Midbrain (tissue), 1 donor: ENCODE measurements around the gene LGALS9C.
"Not testable (repeated sequence)": the region's sequence is repeated elsewhere in the genome, so short reads cannot be mapped to it uniquely, and the experiment has no call there.

Experiments used
- DNase-seq: peaks from one replicate; lab custom pipeline; 2025; lab: John Stamatoyannopoulos, UW

Gene LGALS9C

GRCh38 chr17:18478977-18479595 lies 2.5 kb downstream of the LGALS9C start:
- DNase-seq, result not testable (repeated sequence)

- DNase-seq, result not testable (repeated sequence)
Observed at GRCh38 chr17:18481775-18482174, 5.2 kb downstream of the LGALS9C start.

- DNase-seq, result not testable (repeated sequence)
Observed at GRCh38 chr17:18485936-18486464, 9.4 kb downstream of the LGALS9C start.

GRCh38 chr17:18487633-18488032 lies 11.0 kb downstream of the LGALS9C start:
- not testable (repeated sequence) for DNase-seq

GRCh38 chr17:18488622-18489021 lies 12.0 kb downstream of the LGALS9C start:
- not testable (repeated sequence) for DNase-seq

GRCh38 chr17:18490016-18490415 lies 13.4 kb downstream of the LGALS9C start:
- not testable (repeated sequence) for DNase-seq

GRCh38 chr17:18492712-18493480 lies 16.3 kb downstream of the LGALS9C start:
- DNase-seq, result not testable (repeated sequence)

GRCh38 chr17:18494250-18494768 lies 17.7 kb downstream of the LGALS9C start:
- not testable (repeated sequence) for DNase-seq

- DNase-seq, result not testable (repeated sequence)
Observed at GRCh38 chr17:18497044-18497443, 20.5 kb downstream of the LGALS9C start.

- not testable (repeated sequence) for DNase-seq
Observed at GRCh38 chr17:18499100-18499499, 22.5 kb downstream of the LGALS9C start.

GRCh38 chr17:18499756-18500155 lies 23.2 kb downstream of the LGALS9C start:
- DNase-seq, result not testable (repeated sequence)

- DNase-seq, result not testable (repeated sequence)
Observed at GRCh38 chr17:18500281-18500680, 23.7 kb downstream of the LGALS9C start.

- not testable (repeated sequence) for DNase-seq
Observed at GRCh38 chr17:18500816-18501215, 24.2 kb downstream of the LGALS9C start.

GRCh38 chr17:18503221-18503620 lies 26.6 kb downstream of the LGALS9C start:
- DNase-seq, result not testable (repeated sequence)

- DNase-seq, result not testable (repeated sequence)
Observed at GRCh38 chr17:18507729-18508128, 31.1 kb downstream of the LGALS9C start.

- not testable (repeated sequence) for DNase-seq
Observed at GRCh38 chr17:18508667-18509066, 32.1 kb downstream of the LGALS9C start.

GRCh38 chr17:18521100-18521499 lies 44.5 kb downstream of the LGALS9C start:
- not testable (repeated sequence) for DNase-seq

- DNase-seq, result not testable (repeated sequence)
Observed at GRCh38 chr17:18525015-18525414, 48.4 kb downstream of the LGALS9C start.

- not testable (repeated sequence) for DNase-seq
Observed at GRCh38 chr17:18526168-18526800, 49.7 kb downstream of the LGALS9C start.

GRCh38 chr17:18527354-18527753 lies 50.8 kb downstream of the LGALS9C start:
- DNase-seq, result not testable (repeated sequence)

- not testable (repeated sequence) for DNase-seq
Observed at GRCh38 chr17:18528435-18528834, 51.8 kb downstream of the LGALS9C start.

- not testable (repeated sequence) for DNase-seq
Observed at GRCh38 chr17:18528899-18529500, 52.4 kb downstream of the LGALS9C start.
